Loucy (cell line): ENCODE data around the gene ARHGEF17.

Experiments used
- EZH2phosphoT487 ChIP-seq: fragments of 200-600 bp; IDR thresholded peaks from 2 replicates; pipeline ENCODE4 v1.6.1; 2018; ENCODE audit warnings: antibody characterized with exemption, mild to moderate bottlenecking, moderate library complexity, borderline replicate concordance
- TF ChIP-seq, protein P1 (sequence below): fragments of 200-600 bp; sonication (generic); conservative IDR thresholded peaks from 2 replicates; pipeline ENCODE4 v1.5.1; 2014; ENCODE audit warnings: mild to moderate bottlenecking, antibody characterized with exemption, low read length

DNA sequence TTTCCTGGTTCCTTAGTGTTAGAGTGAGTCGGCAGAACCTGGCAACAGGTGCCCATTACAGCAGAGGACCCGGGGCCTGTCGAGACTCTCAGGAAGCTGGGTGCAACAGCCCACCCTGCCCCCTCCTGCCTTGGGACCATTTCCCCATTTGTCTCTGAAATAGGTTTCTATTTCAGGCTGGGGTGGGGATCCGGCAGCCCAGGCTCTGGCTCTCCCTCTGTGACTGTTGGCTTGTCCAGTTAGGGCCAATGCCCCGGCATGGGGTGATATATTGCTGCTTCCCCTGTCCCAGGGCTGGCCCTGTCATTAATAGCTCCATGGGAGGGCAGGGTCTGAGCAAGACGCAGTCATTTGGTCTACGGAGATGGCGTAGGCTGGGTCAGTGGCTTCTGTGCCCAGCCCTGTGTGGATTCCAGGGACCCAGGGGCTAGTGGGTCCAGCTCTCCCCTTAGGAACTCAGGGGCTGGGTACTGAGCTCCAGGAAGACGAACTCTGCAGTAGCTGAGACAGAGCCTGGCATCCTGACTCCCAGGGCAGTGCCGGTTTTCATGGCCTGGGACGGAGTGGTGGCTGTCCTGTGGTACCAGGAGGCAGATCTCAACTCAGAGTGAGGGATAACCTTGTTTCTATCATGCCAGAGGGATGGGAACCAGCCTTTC lies 33.2 kb upstream of the ARHGEF17 start:
- TF ChIP-seq, protein P1, sequence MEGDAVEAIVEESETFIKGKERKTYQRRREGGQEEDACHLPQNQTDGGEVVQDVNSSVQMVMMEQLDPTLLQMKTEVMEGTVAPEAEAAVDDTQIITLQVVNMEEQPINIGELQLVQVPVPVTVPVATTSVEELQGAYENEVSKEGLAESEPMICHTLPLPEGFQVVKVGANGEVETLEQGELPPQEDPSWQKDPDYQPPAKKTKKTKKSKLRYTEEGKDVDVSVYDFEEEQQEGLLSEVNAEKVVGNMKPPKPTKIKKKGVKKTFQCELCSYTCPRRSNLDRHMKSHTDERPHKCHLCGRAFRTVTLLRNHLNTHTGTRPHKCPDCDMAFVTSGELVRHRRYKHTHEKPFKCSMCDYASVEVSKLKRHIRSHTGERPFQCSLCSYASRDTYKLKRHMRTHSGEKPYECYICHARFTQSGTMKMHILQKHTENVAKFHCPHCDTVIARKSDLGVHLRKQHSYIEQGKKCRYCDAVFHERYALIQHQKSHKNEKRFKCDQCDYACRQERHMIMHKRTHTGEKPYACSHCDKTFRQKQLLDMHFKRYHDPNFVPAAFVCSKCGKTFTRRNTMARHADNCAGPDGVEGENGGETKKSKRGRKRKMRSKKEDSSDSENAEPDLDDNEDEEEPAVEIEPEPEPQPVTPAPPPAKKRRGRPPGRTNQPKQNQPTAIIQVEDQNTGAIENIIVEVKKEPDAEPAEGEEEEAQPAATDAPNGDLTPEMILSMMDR: no peak
- TF ChIP-seq EZH2phosphoT487: no peak
